Neural cell (in vitro differentiated cells): ENCODE results near the gene CTNNA2. TPM values are rescaled to one million over a fixed set of nuclear protein-coding genes. Genes with fewer than 3 reads are reported as not detected.

Source experiments
- H2AFZ ChIP-seq: fragments of 200-600, 300-800 bp; sonication (generic), shearing (Covaris generic); 2 replicates; pipeline ENCODE4 v1.6.0; 2014; ENCODE audit warnings: low read depth, mild to moderate bottlenecking, antibody characterized with exemption, low read length, moderate library complexity
- H3F3A ChIP-seq: fragments of 200-600 bp; shearing (Covaris generic); 2 replicates; pipeline ENCODE4 v1.6.1; 2016; ENCODE audit warnings: mild to moderate bottlenecking, moderate library complexity, mixed read lengths, antibody characterized with exemption, low read length; ENCODE audit not compliant: insufficient read depth, poor library complexity, severe bottlenecking
- H3K27ac ChIP-seq: fragments of 200-600, 300-800 bp; sonication (generic), shearing (Covaris generic); 2 replicates; pipeline ENCODE4 v1.5.1; 2014; ENCODE audit warnings: mild to moderate bottlenecking, low read length, moderate library complexity
- H3K27me3 ChIP-seq: fragments of 300-800, 200-600 bp; sonication (generic), shearing (Covaris generic); 2 replicates; pipeline ENCODE4 v1.6.0; 2014; ENCODE audit warnings: mild to moderate bottlenecking, low read depth, low read length, moderate library complexity; ENCODE audit not compliant: insufficient read depth
- H3K36me3 ChIP-seq: fragments of 300-800, 200-600 bp; sonication (generic), shearing (Covaris generic); 2 replicates; pipeline ENCODE4 v1.5.1; 2014; ENCODE audit warnings: mild to moderate bottlenecking, antibody characterized with exemption, low read length, moderate library complexity; ENCODE audit not compliant: insufficient read depth
- H3K4me2 ChIP-seq: fragments of 300-800, 200-600 bp; sonication (generic), shearing (Covaris generic); 2 replicates; pipeline ENCODE4 v1.6.0; 2014; ENCODE audit warnings: mild to moderate bottlenecking, low read length
- H3K4me3 ChIP-seq: fragments of 300-800, 200-600 bp; sonication (generic), shearing (Covaris generic); 2 replicates; pipeline ENCODE4 v1.5.1; 2014; ENCODE audit warnings: mild to moderate bottlenecking, low read length, moderate library complexity
- H3K79me2 ChIP-seq: fragments of 200-600 bp; shearing (Covaris generic); replicated peaks from 2 replicates; pipeline ENCODE4 v1.6.0; 2014; ENCODE audit warnings: mild to moderate bottlenecking, low read length, moderate library complexity; ENCODE audit not compliant: insufficient read depth
- H3K9ac ChIP-seq: fragments of 300-800, 200-600 bp; sonication (generic), shearing (Covaris generic); 2 replicates; pipeline ENCODE4 v1.6.1; 2016; ENCODE audit warnings: mild to moderate bottlenecking, low read length, mixed read lengths
- H3K9me2 ChIP-seq: fragments of 200-600 bp; shearing (Covaris generic); 2 replicates; pipeline ENCODE4 v1.6.1; 2016; ENCODE audit warnings: mild to moderate bottlenecking, low read length, mixed read lengths; ENCODE audit not compliant: insufficient read depth
- H3K9me3 ChIP-seq: fragments of 200-600, 300-800 bp; sonication (generic), shearing (Covaris generic); 2 replicates; pipeline ENCODE4 v1.6.1; 2016; ENCODE audit warnings: mild to moderate bottlenecking, mixed run types, low read length, moderate library complexity, mixed read lengths
- H4K20me1 ChIP-seq: fragments of 200-600 bp; shearing (Covaris generic); 2 replicates; pipeline ENCODE4 v1.6.1; 2016; ENCODE audit warnings: mild to moderate bottlenecking, mixed run types; ENCODE audit not compliant: insufficient read depth
- CTCF ChIP-seq: fragments of 450-650 bp; IDR thresholded peaks from 2 replicates; pipeline ENCODE4 v1.5.1; 2014; ENCODE audit warnings: antibody characterized with exemption, mild to moderate bottlenecking, moderate library complexity; ENCODE audit not compliant: poor library complexity, severe bottlenecking
- EP300 ChIP-seq: fragments of 450-650 bp; conservative IDR thresholded peaks from 2 replicates; pipeline ENCODE4 v1.6.1; 2014; ENCODE audit warnings: antibody characterized with exemption, mild to moderate bottlenecking, moderate library complexity; ENCODE audit not compliant: poor library complexity, severe bottlenecking
- EZH2 ChIP-seq: fragments of 200-600, 300-800 bp; shearing (Covaris generic), sonication (generic); IDR thresholded peaks from 2 replicates; pipeline ENCODE4 v1.6.1; 2014; ENCODE audit warnings: antibody characterized with exemption, low read length, borderline replicate concordance, mild to moderate bottlenecking; ENCODE audit not compliant: insufficient read depth, poor library complexity, severe bottlenecking
- MXI1 ChIP-seq: fragments of 450-650 bp; conservative IDR thresholded peaks from 2 replicates; pipeline ENCODE4 v1.6.1; 2014; ENCODE audit warnings: antibody characterized with exemption, mild to moderate bottlenecking; ENCODE audit not compliant: poor library complexity, severe bottlenecking
- POLR2AphosphoS5 ChIP-seq: IDR thresholded peaks from 2 replicates; pipeline ENCODE4 v1.6.1; 2012
- RAD21 ChIP-seq: fragments of 450-650 bp; conservative IDR thresholded peaks from 2 replicates; pipeline ENCODE4 v1.6.1; 2014; ENCODE audit warnings: antibody characterized with exemption, mild to moderate bottlenecking, moderate library complexity
- REST ChIP-seq: IDR thresholded peaks from 2 replicates; pipeline ENCODE4 v1.6.1; 2012; ENCODE audit warnings: borderline replicate concordance
- SMC3 ChIP-seq: fragments of 450-650 bp; conservative IDR thresholded peaks from 2 replicates; pipeline ENCODE4 v1.6.1; 2014; ENCODE audit warnings: antibody characterized with exemption, mild to moderate bottlenecking, moderate library complexity; ENCODE audit not compliant: poor library complexity
- TAF1 ChIP-seq: IDR thresholded peaks from 2 replicates; pipeline ENCODE4 v1.6.1; 2012; ENCODE audit warnings: low read depth
- polyA plus RNA-seq: library from polyadenylated mRNA; depleted of rRNA; stranded (reverse); fragments of >200 nt; gene quantifications from 2 replicates; pipeline ENCODE4 v1.2.3, GENCODE V29; 2014

CTNNA2 gene
- polyA plus RNA-seq, 1 donor from 2014 or later: 194 TPM

- Histone ChIP-seq H2AFZ (no peak overlapping the region), H3K79me2 (no peaks in the 10 kb centered on the region), H3K9me3 (no peaks in the 10 kb centered on the region), H3K4me3 (no peak overlapping the region), H3F3A (no peaks in the 10 kb centered on the region), H3K27me3 (no peaks in the 10 kb centered on the region), H3K27ac (no peak overlapping the region), H3K9ac (no peak overlapping the region), H3K9me2 (no peaks in the 10 kb centered on the region), H3K4me2 (no peak overlapping the region), H4K20me1 (no peaks in the 10 kb centered on the region), H3K36me3 (no peaks in the 10 kb centered on the region)
- TF ChIP-seq REST (no peak), POLR2AphosphoS5 (no peak), CTCF (no peak), MXI1 (no peak), EZH2 (no peak), RAD21 (no peak), TAF1 (no peak), EP300 (no peak), SMC3 (no peak)
These were observed 948.8 kb downstream of the CTNNA2 start for GRCh38 chr2:80461505-80462197.

GRCh38 chr2:80462654-80463053 is 949.8 kb downstream of the CTNNA2 start:
- H3K79me2 ChIP-seq: no peaks in the 10 kb centered on the region

More at GRCh38 chr2:80462654-80463053, 949.8 kb downstream of the CTNNA2 start:
- Histone ChIP-seq H3F3A (no peaks in the 10 kb centered on the region), H3K4me3 (no peak overlapping the region), H2AFZ (no peak overlapping the region), H4K20me1 (no peaks in the 10 kb centered on the region), H3K4me2 (no peak overlapping the region), H3K27ac (no peak overlapping the region), H3K27me3 (no peaks in the 10 kb centered on the region), H3K9ac (no peak overlapping the region), H3K9me3 (no peaks in the 10 kb centered on the region), H3K36me3 (no peaks in the 10 kb centered on the region), H3K9me2 (no peaks in the 10 kb centered on the region)
- TF ChIP-seq SMC3 (no peak), POLR2AphosphoS5 (no peak), TAF1 (no peak), CTCF (no peak)
